COLO829 (cell line): ENCODE results near the gene DVL1.

Experiments
- DNase-seq: peaks from one replicate; pipeline ENCODE4 v3.0.0; 2012; ENCODE audit warnings: low spot score

The DVL1 gene

GRCh38 chr1:1295154-1295923 lies 53.9 kb downstream of the DVL1 start:
- DNase-seq: no peak

GRCh38 chr1:1294250-1294890 lies 54.8 kb downstream of the DVL1 start:
- DNase-seq: no peak

- DNase-seq: no peak
These were observed 55.7 kb downstream of the DVL1 start for GRCh38 chr1:1293263-1294249.

GRCh38 chr1:1292851-1293250 lies 56.4 kb downstream of the DVL1 start:
- DNase-seq: no peak

- DNase-seq: no peak
These were observed 56.8 kb downstream of the DVL1 start for GRCh38 chr1:1292442-1292779.

GRCh38 chr1:1291548-1292441 lies 57.4 kb downstream of the DVL1 start:
- DNase-seq: no peak

GRCh38 chr1:1291023-1291528 lies 58.1 kb downstream of the DVL1 start:
- DNase-seq: no peak

- peak; percentile 36 for DNase-seq
These were observed 58.9 kb downstream of the DVL1 start for GRCh38 chr1:1290238-1290731.

GRCh38 chr1:1287288-1288110 lies 61.7 kb downstream of the DVL1 start:
- no peak for DNase-seq

GRCh38 chr1:1286313-1287261 lies 62.6 kb downstream of the DVL1 start:
- no peak for DNase-seq

GRCh38 chr1:1285611-1286311 lies 63.5 kb downstream of the DVL1 start:
- no peak for DNase-seq
